Mucosa of rectum (tissue), 2 donors: ENCODE results near the gene CPA5.

Experiments used
- H3K27ac ChIP-seq, 2 donors: one replicate each; pipeline ENCODE4 v1.7.0; 2013; ENCODE audit warnings: inconsistent platforms in 2 of 2, low read depth in 2 of 2, low read length in 2 of 2
- H3K27me3 ChIP-seq, 2 donors: one replicate each; pipeline ENCODE4 v1.7.0; 2013; ENCODE audit warnings: low read length in 2 of 2; ENCODE audit not compliant: control insufficient read depth in 2 of 2, insufficient read depth in 2 of 2
- H3K36me3 ChIP-seq, 2 donors: one replicate each; pipeline ENCODE4 v1.7.0; 2013; ENCODE audit warnings: low read length in 2 of 2; ENCODE audit not compliant: control insufficient read depth in 2 of 2, insufficient read depth in 2 of 2
- H3K4me1 ChIP-seq, 2 donors: one replicate each; pipeline ENCODE4 v1.7.0; 2013; ENCODE audit warnings: low read length in 2 of 2, mild to moderate bottlenecking in 1 of 2; ENCODE audit not compliant: control insufficient read depth in 2 of 2, insufficient read depth in 2 of 2
- H3K4me3 ChIP-seq, 2 donors: one replicate each; pipeline ENCODE4 v1.7.0; 2013; ENCODE audit warnings: low read length in 2 of 2
- H3K9ac ChIP-seq, 2 donors: one replicate each; pipeline ENCODE4 v1.7.0; 2013; ENCODE audit warnings: low read length in 2 of 2, low read depth in 1 of 2, mild to moderate bottlenecking in 1 of 2
- H3K9me3 ChIP-seq, 2 donors: one replicate each; pipeline ENCODE4 v1.7.0; 2013; ENCODE audit warnings: low read length in 2 of 2; ENCODE audit not compliant: control insufficient read depth in 2 of 2
- donor health status: healthy.
- donor health status: Normal muscosa, but diverticular disease.

The CPA5 gene

GRCh38 chr7:130386876-130387275 is 42.3 kb downstream of the CPA5 start:
- H3K4me3 ChIP-seq, result no peak overlapping the region
- H3K27me3 ChIP-seq, result no peaks in the 10 kb centered on the region
- H3K36me3 ChIP-seq, result no peaks in the 10 kb centered on the region
- no peak overlapping the region for H3K27ac ChIP-seq
- H3K9me3 ChIP-seq, result no peaks in the 10 kb centered on the region
- H3K4me1 ChIP-seq, result no peaks in the 10 kb centered on the region
- H3K9ac ChIP-seq, result no peak overlapping the region

- Histone ChIP-seq H3K4me1 (no peaks in the 10 kb centered on the region), H3K36me3 (no peaks in the 10 kb centered on the region), H3K4me3 (no peak overlapping the region), H3K9ac (no peak overlapping the region), H3K27ac (no peak overlapping the region), H3K27me3 (no peaks in the 10 kb centered on the region), H3K9me3 (no peaks in the 10 kb centered on the region)
These were observed 42.7 kb downstream of the CPA5 start for GRCh38 chr7:130387306-130387627.

GRCh38 chr7:130387628-130388403 is 43.2 kb downstream of the CPA5 start:
- Histone ChIP-seq H3K27ac (no peak overlapping the region), H3K4me3 (no peak overlapping the region), H3K9me3 (no peaks in the 10 kb centered on the region), H3K4me1 (no peaks in the 10 kb centered on the region), H3K36me3 (no peaks in the 10 kb centered on the region), H3K9ac (no peak overlapping the region), H3K27me3 (no peaks in the 10 kb centered on the region)

GRCh38 chr7:130388671-130389070 is 44.1 kb downstream of the CPA5 start:
- Histone ChIP-seq H3K27me3 (no peaks in the 10 kb centered on the region), H3K9me3 (no peaks in the 10 kb centered on the region), H3K4me1 (no peaks in the 10 kb centered on the region), H3K9ac (no peak overlapping the region), H3K36me3 (no peaks in the 10 kb centered on the region), H3K4me3 (no peak overlapping the region), H3K27ac (no peak overlapping the region)

- Histone ChIP-seq H3K27ac (no peak overlapping the region), H3K36me3 (no peaks in the 10 kb centered on the region), H3K27me3 (no peaks in the 10 kb centered on the region), H3K9me3 (no peaks in the 10 kb centered on the region), H3K4me3 (no peak overlapping the region), H3K9ac (no peak overlapping the region), H3K4me1 (no peaks in the 10 kb centered on the region)
These were observed 45.9 kb downstream of the CPA5 start for GRCh38 chr7:130390486-130390885.

- Histone ChIP-seq H3K27ac (no peak overlapping the region), H3K4me1 (no peaks in the 10 kb centered on the region), H3K4me3 (no peak overlapping the region), H3K36me3 (no peaks in the 10 kb centered on the region), H3K9ac (no peak overlapping the region), H3K27me3 (no peaks in the 10 kb centered on the region), H3K9me3 (no peaks in the 10 kb centered on the region)
These were observed 48.5 kb downstream of the CPA5 start for GRCh38 chr7:130393101-130393561.

- Histone ChIP-seq H3K9ac (no peak overlapping the region), H3K9me3 (no peaks in the 10 kb centered on the region), H3K27me3 (no peaks in the 10 kb centered on the region), H3K4me3 (no peak overlapping the region), H3K36me3 (no peaks in the 10 kb centered on the region), H3K4me1 (no peaks in the 10 kb centered on the region), H3K27ac (no peak overlapping the region)
These were observed 49.3 kb downstream of the CPA5 start for GRCh38 chr7:130393841-130394411.

GRCh38 chr7:130394421-130395195 is 50.0 kb downstream of the CPA5 start:
- Histone ChIP-seq H3K9me3 (no peaks in the 10 kb centered on the region), H3K36me3 (no peaks in the 10 kb centered on the region), H3K4me3 (no peak overlapping the region), H3K9ac (no peak overlapping the region), H3K4me1 (no peaks in the 10 kb centered on the region), H3K27me3 (no peaks in the 10 kb centered on the region), H3K27ac (no peak overlapping the region)

GRCh38 chr7:130395421-130395820 is 50.8 kb downstream of the CPA5 start:
- Histone ChIP-seq H3K27me3 (no peaks in the 10 kb centered on the region), H3K4me1 (no peaks in the 10 kb centered on the region), H3K36me3 (no peaks in the 10 kb centered on the region), H3K27ac (no peak overlapping the region), H3K4me3 (no peak overlapping the region), H3K9ac (no peak overlapping the region), H3K9me3 (no peaks in the 10 kb centered on the region)

- H3K36me3 ChIP-seq, result no peaks in the 10 kb centered on the region
- no peaks in the 10 kb centered on the region for H3K27me3 ChIP-seq
- H3K27ac ChIP-seq, result no peak overlapping the region
- no peak overlapping the region for H3K9ac ChIP-seq
- no peaks in the 10 kb centered on the region for H3K4me1 ChIP-seq
- no peak overlapping the region for H3K4me3 ChIP-seq
- no peaks in the 10 kb centered on the region for H3K9me3 ChIP-seq
These were observed 51.5 kb downstream of the CPA5 start for GRCh38 chr7:130396109-130396508.
